Colon (tissue), 2 donors: Measurements from ENCODE around the gene PLSCR1.

Experiments
- FAIRE-seq: peaks from 2 replicates; lab custom pipeline; 2012; peaks lifted over from hg19 to GRCh38; lab: Jason Lieb, UNC
- donor health status: control.
- donor health status: control.

The PLSCR1 gene

GRCh38 chr3:146544002-146544928, at the start of gene PLSCR1:
TSS of gene PLSCR1 (minus strand) at chr3:146544607. CDS start at chr3:146536552, 8,055 bp downstream.
- FAIRE-seq = no peak

DNA sequence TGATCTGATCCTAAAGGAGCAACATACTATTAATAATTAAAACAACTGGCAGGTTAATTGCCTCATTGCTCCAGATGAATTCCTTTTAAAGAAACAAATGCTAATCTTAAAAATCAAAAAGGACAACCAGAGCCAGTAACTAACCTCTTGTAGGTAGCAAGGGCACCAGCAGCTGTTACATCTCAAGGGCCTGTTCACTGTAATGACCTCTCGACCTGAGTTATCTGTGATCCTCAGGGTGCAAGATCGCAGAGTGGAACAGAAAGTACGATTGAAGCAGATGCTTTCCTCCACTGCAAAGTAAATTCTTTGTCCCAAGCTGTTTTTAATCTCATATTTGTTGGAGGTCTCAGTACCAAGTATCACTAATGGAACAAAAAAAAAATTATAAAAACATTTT, 49.4 kb upstream of the PLSCR1 start:
- no peak for FAIRE-seq

GRCh38 chr3:146590521-146590920, 46.1 kb upstream of the PLSCR1 start:
- FAIRE-seq = no peak

DNA sequence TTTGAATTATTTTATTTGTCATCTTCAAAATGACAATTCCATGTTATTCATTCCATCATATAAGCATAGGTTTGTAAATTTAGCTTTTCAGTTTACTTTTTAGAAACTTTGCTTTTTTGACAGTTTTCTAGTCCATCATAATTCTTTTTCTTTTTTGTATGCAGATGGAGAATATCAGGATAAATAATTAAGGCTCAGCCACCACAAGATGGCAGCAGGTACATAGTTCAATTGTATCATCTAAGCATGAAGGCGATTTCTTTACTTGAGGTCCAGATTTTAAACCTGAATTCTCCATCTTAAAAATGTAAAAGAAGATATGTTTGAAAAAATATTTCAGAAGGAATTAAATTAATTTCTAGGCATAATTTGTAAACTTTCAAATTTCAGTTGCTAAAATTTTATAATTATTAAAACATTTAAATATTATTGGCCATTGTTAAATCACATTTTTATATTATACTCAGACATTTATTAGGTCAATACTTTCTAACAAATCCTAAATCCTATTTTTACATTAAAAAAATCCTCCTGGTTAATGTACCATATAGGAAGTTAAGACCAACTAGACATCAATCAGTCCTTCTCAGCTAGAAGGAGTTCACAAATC, 45.6 kb upstream of the PLSCR1 start:
- FAIRE-seq = peak; percentile 87

DNA sequence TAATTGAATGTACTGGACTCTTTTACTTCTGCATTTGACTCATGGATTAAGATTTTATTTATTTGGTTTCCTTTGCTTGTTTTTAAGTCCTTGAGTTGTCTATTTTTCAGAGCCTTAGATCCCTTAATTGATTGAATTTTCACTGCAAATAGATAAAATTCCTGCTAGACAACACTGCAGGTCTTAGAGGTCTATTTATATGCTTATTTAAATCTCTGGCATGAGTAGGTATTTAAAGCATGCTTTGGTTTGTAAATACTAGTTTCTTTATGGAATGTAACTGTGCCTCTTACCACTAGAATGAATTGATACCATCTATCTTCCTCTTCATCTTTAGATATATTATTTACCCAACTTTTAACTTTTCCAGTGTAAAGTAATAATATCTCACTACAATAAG, 40.7 kb upstream of the PLSCR1 start:
- no peak for FAIRE-seq

GRCh38 chr3:146581951-146582467, 37.6 kb upstream of the PLSCR1 start:
- FAIRE-seq = no peak

DNA sequence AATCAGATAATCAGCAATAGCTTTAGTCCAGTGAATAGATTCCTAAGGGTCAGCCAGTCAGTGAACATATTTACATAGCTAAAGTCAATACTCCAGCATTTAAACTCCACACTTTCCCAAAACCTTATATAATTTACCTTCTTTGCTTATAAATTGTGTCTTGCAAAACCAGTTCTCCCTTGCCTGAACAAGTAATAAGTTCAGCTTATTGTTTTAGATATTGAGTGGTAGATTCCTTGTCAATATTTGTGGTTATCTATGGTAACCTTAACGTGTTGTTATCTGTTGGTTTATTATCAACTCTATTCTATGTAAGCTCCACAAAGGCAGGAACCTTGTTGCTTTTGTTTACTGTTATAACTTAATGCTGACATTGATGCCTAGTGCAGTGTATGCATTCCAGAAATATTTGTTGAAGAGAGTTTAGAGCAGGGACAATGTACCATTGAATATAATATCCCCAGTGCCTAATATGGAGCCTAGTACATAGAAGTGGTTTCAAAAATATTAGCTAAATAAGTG, 36.7 kb upstream of the PLSCR1 start:
- no peak for FAIRE-seq

DNA sequence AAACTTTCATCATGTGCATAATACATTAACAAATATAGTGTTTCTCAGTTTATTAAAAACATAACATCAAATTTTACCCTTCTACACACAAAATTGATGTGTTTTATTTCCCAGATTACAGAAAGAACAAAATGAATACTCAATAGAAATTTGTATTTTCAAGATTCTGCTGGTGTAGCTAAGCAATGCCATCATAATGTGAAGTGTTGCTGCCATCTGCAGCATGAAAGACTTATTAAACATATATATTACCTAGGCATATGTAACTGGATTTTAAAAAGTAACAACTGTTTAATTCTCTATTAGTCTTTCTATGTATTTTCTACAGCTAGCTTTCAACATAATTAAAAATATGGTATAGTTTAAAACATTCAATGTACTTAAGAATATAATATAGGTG, 33.3 kb upstream of the PLSCR1 start:
- peak; percentile 82 for FAIRE-seq

DNA sequence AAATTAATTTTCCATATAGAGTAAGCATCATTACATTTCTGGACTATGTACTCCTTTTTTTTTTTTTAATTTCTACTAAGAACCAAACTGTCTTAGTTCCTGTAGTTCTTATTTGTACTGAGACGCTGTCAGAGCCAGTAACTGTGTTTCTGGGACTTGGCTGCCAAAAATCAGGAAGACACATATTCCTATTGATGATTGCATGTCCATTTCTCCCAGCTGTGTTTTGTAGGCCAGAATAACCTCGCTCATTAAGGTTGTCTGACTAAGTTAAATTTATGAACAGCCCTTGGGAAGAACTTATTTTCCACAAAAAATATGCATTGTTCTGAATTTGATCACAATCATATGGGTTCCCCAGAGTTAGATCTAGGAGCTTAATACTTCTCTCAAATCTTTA, 31.2 kb upstream of the PLSCR1 start:
- FAIRE-seq = no peak

DNA sequence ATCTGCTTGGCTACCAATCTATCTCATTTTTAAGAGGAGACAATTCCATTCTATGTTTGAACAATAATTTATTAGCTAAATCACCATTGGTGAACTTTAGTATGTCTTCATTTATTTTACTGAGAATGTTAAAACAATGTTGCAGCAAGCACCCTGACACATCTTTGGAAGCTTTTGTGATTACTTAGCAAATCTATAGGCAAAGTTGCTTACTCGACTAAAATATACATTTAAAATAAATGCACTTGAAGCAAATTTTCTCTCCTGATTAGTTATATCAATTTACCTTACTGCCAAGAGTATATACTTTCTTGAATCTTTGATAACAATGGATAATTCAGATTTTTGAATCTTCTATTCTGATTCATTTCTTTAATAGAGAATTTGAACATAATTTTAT, 29.8 kb upstream of the PLSCR1 start:
- FAIRE-seq = no peak

GRCh38 chr3:146569314-146569713, 24.9 kb upstream of the PLSCR1 start:
- FAIRE-seq = no peak

- FAIRE-seq = no peak
Measured at GRCh38 chr3:146566138-146566537, 21.7 kb upstream of the PLSCR1 start.

DNA sequence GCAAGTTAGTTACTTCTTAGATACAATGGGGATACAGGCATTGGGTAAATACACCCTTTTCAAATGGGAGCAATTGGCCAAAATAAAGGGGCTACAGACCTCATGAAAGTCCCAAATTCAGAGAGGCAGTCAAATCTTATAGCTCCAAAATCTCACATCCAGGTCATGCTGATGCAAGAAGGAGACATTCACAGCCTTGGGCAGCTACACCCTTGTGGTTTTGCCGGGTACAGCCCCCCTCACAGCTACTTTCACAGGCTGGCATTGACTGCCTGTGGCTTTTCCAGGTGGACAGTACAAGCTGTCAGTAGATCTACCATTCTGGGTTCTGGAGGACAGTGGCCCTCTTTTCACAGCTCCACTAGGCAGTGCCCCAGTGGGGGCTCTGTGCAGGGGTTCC, 17.5 kb upstream of the PLSCR1 start:
- no peak for FAIRE-seq

- no peak for FAIRE-seq
Measured at GRCh38 chr3:146561463-146561862, 17.1 kb upstream of the PLSCR1 start.

GRCh38 chr3:146560678-146561077, 16.3 kb upstream of the PLSCR1 start:
- no peak for FAIRE-seq

GRCh38 chr3:146559388-146559787, 15.0 kb upstream of the PLSCR1 start:
- no peak for FAIRE-seq

GRCh38 chr3:146558781-146559180, 14.4 kb upstream of the PLSCR1 start:
- no peak for FAIRE-seq

- FAIRE-seq = no peak
Measured at GRCh38 chr3:146557745-146558144, 13.3 kb upstream of the PLSCR1 start.

DNA sequence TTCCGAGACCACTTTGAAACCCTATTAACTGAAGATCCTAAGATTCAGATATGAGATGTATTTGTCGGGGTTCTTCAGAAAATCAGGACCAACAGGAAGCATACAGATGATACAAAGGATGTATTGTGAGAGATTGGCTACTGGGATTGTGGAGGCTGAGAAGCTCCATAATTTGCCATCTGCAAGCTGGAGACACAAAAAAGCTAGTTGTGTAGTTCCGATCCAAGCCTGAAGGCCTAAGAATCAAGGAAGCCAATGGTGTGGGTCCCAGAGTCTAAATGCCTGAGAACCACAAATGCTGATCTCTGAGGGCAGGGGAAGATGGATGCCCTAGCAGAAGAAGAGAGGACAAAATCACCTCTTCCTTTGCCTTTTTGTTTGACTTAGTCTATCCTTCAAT, 10.9 kb upstream of the PLSCR1 start:
- no peak for FAIRE-seq

DNA sequence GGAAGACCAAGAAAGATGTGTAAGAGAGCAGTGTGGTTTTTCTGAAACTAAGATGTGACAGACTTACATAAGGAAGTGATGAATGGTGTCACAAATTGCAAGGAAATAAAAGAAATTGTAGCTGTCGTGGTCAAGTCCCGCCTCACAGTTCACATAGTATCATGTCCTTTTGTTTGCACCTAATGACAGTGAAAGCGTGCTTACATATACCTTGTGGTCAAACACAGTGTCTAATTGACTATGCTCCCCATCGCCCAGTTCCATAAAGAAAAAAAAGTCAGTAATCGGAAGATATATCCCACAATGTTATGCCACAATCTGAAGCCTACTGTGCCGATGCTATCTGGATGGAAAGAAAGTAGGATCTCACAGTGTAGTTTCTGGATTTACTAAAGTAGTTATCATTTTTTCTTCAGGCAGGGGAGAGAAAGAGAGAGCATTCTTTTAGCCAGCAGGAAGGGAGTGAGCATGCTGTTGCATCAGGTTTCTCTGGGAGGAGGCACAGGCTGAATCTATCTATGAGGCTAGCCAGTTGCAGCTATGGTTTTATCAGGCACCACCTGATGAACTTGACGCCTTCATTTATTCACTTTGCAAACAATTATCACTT, 9.8 kb upstream of the PLSCR1 start:
- no peak for FAIRE-seq

DNA sequence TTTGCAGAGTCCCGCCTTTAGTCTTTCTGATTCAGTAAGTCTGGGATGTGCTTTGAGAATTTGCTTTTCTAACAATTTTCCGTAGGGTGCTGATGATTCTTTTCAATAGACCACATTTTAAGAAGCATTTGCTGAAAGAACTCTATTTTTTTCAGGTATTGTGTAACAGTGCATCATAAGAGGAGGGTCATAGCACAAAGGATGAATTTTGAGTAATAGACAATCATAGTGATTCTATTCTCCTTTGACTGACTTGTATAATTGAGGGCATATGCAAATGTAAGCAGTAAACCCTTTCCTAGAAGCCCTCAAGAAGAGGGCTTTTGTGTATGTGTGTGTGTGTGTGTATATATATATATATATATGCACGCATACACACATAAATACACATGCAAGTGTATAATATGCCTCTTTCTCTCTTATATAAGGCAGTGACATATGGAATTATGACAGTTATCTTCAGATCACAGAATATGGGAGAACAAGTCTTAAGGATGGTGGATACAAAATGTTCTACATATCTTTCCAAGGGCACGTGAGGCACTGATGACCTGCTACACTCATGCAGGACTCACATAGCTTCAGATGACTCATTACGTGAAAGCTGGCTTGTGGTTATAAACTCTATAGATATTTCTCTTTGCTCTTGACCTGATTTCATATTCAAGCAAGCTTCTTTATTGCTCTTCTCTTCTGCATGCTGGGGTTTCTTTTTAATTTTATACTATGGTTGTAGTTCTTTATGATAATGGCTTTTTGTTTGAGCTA, 6.5 kb upstream of the PLSCR1 start:
- FAIRE-seq = no peak

DNA sequence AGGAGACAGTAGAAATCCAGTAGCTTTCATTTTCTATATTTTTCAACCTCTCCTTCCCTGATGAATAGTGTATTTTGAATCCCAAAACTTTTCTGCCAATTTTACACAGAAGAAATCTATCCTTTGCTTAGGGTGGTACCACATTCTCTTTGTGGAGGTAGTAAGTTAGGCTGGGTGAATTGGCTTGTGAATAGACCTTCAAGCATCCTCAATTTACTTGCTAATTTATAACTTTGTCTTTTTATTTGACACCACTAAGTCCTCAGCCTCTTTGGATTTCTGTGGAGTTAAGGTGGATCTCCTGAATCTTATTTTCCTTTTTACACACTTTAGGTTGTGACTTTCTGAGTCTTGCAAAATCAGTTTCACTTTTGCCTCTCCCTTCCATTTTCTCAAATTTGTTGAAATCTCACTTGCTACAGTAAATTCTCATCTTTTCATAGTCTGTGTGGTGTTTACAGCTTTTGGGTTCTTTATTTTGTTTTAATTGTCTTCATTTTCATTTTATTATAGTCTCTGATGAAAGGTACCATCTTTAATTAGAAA, 5.7 kb upstream of the PLSCR1 start:
- FAIRE-seq = no peak
